NOMO-1 (cell line): ENCODE results near the gene ACTR3.
"Not testable (repeated sequence)": the region's sequence is repeated elsewhere in the genome, so short reads cannot be mapped to it uniquely, and the experiment has no call there.

ENCODE experiments used
- DNase-seq, 2 experiments: peaks; one replicate each; lab custom pipeline; 2025; ENCODE audit not compliant: unreplicated experiment in 2 of 2; lab: John Stamatoyannopoulos, UW

ACTR3 gene

GRCh38 chr2:113889471-113890252 lies at the start of gene ACTR3:
Gene ACTR3 (plus strand): TSS chr2:113890089. CDS start chr2:113890280, 191 bp downstream.
- DNase-seq, result peak; percentile 97 to 98

DNA sequence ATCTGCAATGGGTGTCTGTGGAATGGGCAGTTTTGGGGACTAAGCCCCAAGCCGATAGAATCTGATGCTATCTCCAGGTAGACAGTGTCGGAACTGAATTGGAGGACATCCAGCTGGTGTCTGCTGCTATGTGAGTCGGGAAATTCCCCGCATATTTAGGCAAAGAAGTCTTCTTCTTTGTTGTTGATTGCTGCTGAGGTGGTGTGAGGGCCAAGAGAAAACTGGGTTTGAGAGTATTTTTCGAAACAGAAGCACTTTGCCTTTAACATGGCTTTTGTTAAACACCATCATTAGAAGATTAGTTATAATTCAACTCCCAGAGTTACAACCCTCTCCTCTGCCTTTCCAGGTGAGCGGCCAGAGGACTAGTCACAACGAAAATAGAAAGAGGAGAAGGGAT lies 49.4 kb upstream of the ACTR3 start:
- DNase-seq, result no peak

DNA sequence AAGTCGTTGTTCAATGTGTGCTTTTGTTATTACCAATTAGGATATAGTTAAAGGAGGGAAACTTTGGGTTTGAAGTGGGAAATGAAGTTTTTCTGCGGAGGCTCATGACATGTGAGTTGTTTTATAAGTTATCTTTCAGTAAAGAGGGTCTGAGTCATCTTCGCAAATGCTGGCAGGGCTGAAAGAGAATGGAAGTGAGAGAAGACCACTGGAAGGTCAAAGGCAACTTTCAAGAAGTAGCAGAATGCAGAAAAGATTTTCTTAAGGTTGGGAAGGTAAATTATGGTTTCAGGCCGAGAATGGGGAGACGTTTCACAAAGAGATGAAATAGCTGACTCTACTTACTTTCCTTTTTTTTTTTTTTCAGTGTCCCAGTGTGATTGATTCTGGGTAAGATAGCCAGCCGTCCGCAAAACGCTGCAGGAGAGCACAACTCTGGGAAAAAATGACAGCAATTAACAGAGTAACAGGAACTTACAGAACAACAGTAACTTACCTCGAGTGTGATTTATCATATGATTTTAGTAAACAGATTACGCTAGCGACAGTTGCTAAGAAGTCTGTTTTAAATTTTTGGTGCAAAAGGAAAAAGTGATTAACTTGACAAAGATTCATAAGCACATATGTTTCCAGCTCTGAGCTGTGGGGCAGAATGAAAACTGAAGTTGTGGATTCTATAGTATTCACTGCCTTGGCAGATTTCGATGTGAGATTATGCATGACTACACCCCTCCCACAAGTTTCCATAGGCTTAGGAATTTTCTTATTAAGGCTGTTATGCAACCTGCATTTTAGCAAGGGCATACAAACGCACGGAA lies 46.8 kb upstream of the ACTR3 start:
- DNase-seq, result no peak

DNA sequence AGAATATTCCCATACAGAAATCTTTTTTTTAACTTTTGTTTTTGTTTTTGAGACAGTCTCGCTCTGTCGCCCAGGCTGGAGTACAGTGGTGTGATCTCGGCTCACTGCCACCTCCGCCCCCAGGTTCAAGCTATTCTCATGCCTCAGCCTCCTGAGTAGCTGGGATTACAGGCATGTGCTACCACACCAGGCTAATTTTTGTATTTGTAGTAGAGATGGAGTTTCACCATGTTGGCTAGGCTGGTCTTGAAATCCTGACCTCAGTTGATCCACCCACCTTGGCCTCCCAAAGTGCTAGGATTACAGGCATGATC lies 46.2 kb upstream of the ACTR3 start:
- DNase-seq, result not testable (repeated sequence)

DNA sequence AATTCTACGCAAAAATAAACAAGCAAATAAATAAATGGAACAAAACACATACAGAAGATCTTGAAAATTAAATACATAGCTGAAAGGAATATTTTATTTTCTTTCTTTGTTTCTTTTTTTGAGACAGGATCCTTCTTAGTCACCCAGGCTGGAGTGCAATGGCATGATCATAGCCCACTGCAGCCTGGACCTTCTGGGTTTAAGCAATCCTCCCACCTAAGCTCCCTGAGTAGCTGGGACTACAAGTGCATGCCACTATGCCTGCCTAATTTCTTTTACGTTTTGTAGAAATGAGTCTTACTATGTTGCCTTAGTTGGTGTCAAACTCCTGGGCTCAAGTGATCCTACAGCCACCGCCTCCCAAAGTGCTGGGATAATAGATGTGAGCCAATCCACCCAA lies 44.6 kb upstream of the ACTR3 start:
- no peak for DNase-seq

GRCh38 chr2:113845796-113846195 lies 44.1 kb upstream of the ACTR3 start:
- DNase-seq, result not testable (repeated sequence)

DNA sequence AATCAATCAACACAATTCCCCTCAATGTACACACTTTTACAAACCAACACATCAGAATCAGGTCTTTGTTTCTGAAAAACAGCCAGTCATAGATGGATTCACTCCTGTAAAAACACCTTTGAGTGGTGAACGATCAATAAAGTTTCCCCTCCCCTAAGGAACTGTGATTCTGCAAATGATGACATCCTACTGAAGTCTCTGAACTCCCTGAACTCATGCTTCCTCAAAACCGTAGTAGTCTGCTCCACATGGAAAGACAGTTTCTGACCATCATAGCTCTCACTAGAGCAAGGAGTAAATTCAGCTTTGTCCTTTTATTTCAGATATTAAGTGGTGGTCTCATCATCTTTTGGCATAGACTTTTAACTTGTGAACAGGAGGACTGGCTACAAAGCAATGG lies 43.5 kb upstream of the ACTR3 start:
- DNase-seq, result no peak

DNA sequence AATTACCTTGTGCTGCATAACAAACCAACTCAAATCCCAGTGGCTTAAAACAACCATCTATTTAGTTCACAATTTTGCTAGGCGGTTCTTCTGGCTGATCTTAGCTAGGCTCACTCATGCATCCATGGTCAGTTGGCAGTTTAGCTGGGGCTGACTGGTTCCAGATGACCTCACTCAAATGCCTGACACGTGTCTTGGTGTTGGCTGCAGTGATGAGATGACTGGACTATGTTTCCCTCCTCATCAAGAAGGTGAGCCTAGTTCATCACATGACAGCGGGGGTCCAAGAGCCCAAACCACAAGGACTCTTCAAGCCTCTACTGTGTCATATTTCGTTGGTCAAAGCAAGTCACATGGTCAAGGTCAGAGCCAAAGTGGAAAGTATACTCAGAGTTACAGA lies 42.7 kb upstream of the ACTR3 start:
- no peak for DNase-seq

DNA sequence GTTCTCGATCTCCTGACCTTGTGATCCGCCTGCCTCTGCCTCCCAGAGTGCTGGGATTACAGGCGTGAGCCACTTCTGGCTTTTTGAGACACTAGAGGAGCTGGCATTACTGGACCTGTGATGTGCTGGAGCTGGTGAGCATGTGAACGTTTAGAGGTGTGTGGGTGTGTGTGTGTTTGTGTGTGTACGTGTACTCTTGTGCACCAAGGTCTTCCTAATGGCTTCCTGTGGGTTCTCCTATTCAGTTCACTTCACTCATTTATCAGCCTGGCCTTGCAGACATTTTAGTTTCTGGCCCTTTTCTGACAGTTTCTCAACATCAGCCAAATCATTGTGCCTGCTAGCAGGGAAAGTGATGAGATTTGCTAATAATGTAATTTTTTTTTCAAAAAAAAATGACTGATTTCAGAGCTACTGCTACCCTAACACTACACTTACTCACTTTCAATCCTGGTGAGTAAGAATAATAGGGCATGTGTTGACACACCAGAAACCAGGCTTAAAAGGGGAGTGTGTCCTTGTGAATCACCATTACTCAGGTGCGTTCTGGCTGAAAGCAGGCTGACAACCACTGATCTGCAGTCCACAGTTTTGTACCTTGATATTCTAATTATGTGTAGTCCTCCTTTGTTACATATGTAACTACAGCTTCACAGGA lies 41.0 kb upstream of the ACTR3 start:
- DNase-seq, result no peak

GRCh38 chr2:113850687-113851086 lies 39.2 kb upstream of the ACTR3 start:
- DNase-seq, result peak in 1 of 2 experiments; percentile 1

DNA sequence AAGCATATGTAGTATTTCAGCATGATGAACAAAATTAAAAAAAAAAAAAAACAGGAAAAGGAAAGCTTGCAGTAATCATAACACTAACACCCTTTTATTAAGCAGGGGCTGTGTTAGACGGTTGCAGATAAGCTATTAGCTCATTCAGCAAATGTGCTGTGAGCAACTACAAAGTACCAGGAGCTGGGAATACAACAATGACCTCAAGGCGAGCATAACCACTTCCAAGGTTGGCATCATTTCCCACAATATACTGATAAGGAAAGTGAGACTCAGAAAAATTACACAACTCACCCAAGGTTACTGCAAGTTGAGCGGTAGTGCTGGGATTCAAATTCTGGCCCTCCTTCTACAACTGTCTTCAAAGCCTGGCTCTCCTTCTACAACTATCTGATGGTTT lies 38.2 kb upstream of the ACTR3 start:
- DNase-seq, result no peak

GRCh38 chr2:113854208-113854607 lies 35.7 kb upstream of the ACTR3 start:
- no peak for DNase-seq

DNA sequence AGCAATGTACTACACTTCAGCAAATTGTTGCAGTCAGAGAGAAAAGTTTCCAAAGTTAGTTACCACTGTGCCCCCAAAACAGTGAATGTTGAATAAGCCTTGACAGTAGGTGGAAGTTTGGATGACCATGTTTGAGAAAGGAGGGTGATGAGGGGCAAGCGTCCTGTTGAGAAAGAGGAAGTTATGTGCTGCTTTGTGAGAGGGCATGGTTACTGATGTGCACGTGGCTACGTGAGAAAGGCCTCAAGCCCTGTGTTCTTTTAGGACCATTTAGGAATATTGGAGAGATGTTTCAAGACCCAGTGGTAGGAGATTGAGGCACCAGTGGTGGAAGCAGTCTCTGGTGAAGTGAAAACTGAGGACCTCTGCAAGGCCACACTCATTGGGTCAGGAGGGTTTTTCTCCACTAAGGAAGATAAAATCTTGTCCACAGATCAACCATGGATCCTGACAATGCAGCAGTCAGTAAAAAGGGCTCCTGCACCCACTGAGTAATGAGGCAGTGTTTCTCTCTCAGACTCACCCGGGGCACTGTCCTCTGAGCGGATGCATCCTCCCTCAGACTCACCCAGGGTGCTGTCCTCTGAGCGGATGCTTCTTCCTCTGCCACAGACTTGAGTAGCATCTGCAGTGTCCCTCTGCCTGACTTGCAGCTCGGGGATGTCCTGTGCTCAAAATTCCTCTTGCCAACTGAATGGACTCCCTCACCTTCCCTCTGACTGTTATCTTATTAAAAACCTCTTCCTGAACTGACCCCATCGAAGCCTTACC lies 34.7 kb upstream of the ACTR3 start:
- DNase-seq, result peak; percentile 49 to 59

GRCh38 chr2:113857464-113857863 lies 32.4 kb upstream of the ACTR3 start:
- DNase-seq, result peak; percentile 1 to 70

GRCh38 chr2:113858764-113859163 lies 31.1 kb upstream of the ACTR3 start:
- DNase-seq, result no peak

DNA sequence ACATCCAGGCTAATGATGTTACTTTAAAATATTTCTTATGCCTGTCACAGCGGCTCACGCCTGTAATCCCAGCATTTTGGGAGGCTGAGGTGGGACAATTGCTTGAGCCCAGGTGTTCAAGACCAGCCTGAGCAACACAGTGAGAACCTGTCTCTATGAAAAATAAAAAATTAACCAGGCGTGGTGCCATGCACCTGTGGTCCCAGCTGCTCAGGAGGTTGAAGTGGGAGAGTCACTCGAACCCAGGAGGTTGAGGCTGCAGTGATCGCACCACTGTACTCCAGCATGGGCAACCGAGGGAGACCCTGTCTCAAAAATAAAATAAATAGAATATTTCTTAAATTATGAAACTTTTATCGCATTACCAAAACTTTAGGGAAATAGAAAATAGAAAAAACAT lies 28.1 kb upstream of the ACTR3 start:
- no peak for DNase-seq

DNA sequence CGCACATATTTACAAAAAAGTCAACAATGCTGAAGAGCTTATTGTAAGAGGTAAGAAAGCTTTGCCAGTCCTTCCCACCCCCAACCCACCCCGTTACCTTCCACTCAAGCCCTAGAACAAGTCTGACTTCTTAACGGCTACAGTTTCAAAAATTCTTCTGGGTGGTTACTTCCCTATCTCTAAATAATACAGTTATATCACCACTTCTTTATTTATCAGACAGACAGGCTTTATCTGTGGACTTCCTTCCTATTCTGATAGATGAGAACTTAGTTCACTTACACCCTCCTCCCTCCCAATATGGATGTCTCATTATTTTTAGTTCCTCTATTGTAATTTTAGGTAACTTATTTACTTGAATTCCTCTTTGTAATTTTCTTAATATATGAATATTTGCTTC lies 26.7 kb upstream of the ACTR3 start:
- DNase-seq, result peak; percentile 37 to 84

DNA sequence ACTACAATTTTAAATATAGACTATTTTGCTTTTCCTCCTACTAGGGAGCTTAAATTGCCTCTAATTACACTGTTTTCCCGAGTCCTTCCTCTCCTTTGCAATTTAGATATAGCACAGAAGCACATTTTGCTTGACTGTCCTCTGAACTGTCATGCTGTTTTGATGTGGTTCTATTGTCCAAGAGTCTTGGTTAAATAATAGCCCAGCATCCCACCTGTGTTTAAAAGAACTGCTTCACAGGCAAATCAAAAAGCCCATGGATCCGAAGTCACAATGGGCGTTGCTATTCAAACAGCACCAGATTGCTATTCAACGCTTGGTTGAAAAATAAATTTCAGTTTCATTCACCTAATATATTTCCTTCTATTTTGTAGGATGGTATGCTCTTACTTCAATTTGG lies 22.3 kb upstream of the ACTR3 start:
- no peak for DNase-seq

DNA sequence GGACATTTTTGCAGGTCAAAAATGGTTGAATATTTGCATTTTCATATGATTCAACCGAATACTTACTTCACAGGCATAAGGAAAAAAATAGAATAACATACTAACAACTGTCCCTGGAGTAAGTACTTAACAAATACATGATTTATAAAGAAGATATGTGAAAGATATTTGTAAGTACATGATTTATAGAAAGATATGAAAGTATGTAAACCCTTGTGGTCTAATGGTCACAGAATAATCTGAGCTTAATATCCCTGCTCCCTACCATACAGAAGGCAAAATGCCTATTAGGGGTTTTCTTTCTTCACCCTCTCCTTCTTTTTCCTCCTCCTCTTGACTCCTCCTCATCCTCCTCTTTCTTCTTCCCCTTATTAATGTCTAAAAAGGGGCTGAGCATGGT lies 20.6 kb upstream of the ACTR3 start:
- DNase-seq, result no peak

DNA sequence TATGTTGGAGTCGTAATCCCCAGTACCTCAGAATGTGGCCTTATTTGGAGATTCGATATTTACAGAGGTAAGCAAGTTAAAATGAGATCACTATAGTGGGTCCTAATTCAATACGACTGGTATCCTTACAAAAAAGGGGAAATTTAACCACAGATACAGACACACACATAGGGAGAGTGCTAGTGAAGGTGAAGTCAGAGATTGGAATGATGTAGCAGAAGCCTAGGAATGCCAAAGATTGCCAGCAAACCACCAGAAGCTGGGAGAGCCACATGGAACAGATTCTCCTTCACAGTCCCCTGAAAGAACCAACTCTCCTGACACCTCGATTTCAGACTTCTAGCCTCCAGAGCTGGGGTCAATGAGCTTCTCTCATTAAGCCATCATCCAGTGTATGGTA lies 17.7 kb upstream of the ACTR3 start:
- no peak for DNase-seq

GRCh38 chr2:113873867-113874266 lies 16.0 kb upstream of the ACTR3 start:
- DNase-seq, result no peak
